ENCODE data around the gene MLPH.

The MLPH gene

DNA sequence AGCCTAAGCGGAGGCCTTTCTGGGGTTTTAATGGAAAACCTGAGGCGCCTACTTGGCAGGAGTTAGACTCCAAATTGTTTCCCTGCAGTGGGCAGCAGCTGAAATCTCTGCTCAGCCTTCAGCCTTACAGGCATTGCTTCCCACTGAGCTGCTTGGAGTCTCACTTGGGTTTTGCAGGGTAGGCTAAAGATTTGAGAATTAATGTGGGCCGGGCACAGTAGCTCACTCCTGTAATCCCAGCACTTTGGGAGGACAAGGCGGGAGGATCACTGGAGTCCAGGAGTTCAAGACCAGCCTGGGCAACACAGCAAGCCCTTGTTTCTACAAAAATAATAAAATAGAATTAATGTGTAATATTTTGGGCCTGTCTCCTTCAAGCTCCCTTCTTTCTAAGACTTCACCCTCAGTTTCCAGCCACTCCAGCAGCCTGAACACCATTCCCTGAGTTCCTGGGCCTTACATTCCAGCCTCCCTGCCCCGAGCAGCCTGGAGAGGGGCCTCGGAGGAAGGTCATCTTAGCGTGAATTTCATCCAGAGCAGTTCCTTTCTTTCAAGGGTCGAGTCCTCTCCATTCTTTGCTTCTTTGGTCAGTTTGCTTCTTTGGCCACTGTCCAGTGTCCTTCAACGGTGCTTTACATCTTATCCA, 112.5 kb downstream of the MLPH start:
- H3K4me3 ChIP-seq (ENCODE audit: low read depth, low read length) = no peak overlapping the region
- TF ChIP-seq, protein P1, sequence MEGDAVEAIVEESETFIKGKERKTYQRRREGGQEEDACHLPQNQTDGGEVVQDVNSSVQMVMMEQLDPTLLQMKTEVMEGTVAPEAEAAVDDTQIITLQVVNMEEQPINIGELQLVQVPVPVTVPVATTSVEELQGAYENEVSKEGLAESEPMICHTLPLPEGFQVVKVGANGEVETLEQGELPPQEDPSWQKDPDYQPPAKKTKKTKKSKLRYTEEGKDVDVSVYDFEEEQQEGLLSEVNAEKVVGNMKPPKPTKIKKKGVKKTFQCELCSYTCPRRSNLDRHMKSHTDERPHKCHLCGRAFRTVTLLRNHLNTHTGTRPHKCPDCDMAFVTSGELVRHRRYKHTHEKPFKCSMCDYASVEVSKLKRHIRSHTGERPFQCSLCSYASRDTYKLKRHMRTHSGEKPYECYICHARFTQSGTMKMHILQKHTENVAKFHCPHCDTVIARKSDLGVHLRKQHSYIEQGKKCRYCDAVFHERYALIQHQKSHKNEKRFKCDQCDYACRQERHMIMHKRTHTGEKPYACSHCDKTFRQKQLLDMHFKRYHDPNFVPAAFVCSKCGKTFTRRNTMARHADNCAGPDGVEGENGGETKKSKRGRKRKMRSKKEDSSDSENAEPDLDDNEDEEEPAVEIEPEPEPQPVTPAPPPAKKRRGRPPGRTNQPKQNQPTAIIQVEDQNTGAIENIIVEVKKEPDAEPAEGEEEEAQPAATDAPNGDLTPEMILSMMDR (IDR thresholded peaks at IDR 0.05; ENCODE audit: insufficient read depth, low read depth, low read length, missing control alignments) = no peak
- no peak for DNase-seq (ENCODE audit: low read depth)

DNA sequence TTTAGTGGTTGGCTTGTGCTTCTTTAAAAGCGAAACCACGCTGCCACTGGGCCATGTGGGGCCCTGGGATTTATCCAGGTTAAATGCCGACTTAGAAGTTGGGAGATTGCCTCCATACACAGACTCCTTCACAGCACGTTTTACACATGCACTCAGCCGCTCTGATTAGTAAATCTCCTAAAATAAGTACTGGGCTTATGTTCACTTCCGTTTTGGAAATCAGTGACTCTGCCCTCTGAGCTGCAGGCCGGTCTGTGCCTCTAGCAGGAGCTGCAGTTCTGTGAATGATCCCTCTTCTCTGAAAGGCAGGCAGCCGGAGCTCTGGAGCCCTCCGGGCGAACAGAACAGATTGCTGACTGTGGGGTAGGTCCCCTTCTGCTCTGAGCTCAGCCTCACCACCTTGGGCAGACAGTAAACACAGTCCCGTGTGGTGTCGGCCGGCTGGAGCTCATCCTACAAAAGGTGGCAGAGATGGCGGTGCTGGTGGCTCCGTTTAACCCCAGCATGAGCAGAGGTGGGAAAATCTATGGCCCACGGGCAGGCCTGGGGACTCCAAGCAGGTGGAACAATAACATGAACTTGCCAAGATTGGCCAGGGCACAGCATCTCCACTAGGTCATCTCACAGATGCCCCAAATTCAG, 113.3 kb downstream of the MLPH start:
- TF ChIP-seq, protein P1 (IDR thresholded peaks at IDR 0.05; ENCODE audit: insufficient read depth, low read depth, low read length, missing control alignments) = no peak
- H3K4me3 ChIP-seq (ENCODE audit: low read depth, low read length) = no peak overlapping the region
- DNase-seq (ENCODE audit: low read depth) = no peak

DNA sequence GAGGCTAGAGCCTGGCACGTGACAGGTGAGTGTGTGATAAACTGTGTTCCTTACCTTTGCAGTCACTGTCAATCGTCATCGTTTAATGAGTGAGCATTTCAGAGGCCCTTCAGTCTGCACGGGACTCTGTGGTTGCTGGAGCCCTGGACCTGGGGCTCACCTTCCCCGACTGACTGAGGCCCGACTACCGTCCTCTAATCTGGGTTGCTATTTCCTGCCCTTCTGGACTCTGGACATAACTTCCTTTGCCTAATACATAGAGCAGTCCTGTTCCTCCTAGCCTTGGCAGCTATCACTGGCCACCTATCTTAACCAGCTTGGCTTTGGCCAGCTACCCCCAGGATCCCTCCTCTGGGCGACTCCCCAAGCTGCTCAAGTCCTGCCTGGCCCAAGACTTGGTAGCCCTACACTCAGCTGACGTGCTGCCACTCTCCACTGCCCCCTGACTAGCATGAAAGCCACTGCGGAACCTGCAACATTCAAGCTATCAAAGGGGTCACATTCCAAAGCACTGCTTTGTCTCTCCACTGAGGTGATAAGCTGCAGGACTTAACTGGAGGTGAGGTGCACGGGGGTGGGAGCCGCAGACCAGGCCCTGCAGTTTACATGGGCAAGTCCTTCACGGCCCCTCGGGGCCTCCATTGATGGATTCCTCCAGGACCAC, 114.5 kb downstream of the MLPH start:
- DNase-seq (ENCODE audit: low read depth) = no peak

GRCh38 chr2:237602409-237602808, 115.4 kb downstream of the MLPH start:
- TF ChIP-seq, protein P1 (IDR thresholded peaks at IDR 0.05; ENCODE audit: insufficient read depth, low read depth, low read length, missing control alignments) = no peak
- no peak overlapping the region for H3K4me3 ChIP-seq (ENCODE audit: low read depth, low read length)
- no peak for DNase-seq (ENCODE audit: low read depth)

More for the DNA sequence above, 114.5 kb downstream of the MLPH start:
- TF ChIP-seq, protein P1 (IDR thresholded peaks at IDR 0.05; ENCODE audit: insufficient read depth, low read depth, low read length, missing control alignments) = no peak
- H3K4me3 ChIP-seq (ENCODE audit: low read depth, low read length) = no peak overlapping the region

- TF ChIP-seq, protein P1 (IDR thresholded peaks at IDR 0.05; ENCODE audit: insufficient read depth, low read depth, low read length, missing control alignments) = no peak
- no peak overlapping the region for H3K4me3 ChIP-seq (ENCODE audit: low read depth, low read length)
- no peak for DNase-seq (ENCODE audit: low read depth)
Measured at GRCh38 chr2:237603049-237603717, 116.1 kb downstream of the MLPH start.

DNA sequence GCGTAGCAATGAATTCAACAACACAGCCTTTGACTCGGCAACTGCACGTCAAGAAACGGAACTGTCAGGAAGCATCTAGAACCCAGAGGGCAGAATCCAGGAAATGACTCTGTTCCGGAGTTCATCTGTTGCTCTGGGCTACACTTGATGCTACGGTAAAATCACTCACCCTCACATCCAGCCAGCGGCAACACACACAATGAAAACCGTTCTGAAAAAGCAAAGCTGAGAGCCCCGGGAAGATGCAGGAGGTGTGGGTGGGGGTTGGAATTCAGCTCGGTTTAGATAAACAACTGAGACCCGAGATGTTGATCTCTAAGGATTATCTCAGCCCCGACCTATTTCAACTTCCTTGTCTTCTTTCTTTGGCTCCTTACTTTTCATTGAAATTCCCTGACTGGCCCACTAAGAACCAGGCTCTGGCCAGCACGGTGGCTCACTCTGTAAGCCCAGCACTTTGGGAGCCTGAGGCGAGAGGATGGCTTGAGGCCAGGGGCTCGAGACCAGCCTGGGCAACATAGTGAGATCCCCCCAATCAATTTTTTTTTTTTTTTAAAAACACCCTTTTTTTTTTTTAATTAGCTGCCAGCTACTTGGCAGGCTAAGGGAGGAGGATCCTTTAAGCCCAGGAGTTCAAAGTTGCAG, 116.8 kb downstream of the MLPH start:
- peak; percentile 52 for DNase-seq (ENCODE audit: low read depth)
- H3K4me3 ChIP-seq (ENCODE audit: low read depth, low read length) = no peak overlapping the region
- TF ChIP-seq, protein P1 (IDR thresholded peaks at IDR 0.05; ENCODE audit: insufficient read depth, low read depth, low read length, missing control alignments) = no peak

Data from GM12865 (cell line).